ENCODE data around the gene PHF24. TPM values are rescaled to one million over a fixed set of nuclear protein-coding genes. Genes with fewer than 3 reads are reported as not detected.

PHF24 gene
- total RNA-seq, 1 donor from 2014 or later = 0.30 TPM

DNA sequence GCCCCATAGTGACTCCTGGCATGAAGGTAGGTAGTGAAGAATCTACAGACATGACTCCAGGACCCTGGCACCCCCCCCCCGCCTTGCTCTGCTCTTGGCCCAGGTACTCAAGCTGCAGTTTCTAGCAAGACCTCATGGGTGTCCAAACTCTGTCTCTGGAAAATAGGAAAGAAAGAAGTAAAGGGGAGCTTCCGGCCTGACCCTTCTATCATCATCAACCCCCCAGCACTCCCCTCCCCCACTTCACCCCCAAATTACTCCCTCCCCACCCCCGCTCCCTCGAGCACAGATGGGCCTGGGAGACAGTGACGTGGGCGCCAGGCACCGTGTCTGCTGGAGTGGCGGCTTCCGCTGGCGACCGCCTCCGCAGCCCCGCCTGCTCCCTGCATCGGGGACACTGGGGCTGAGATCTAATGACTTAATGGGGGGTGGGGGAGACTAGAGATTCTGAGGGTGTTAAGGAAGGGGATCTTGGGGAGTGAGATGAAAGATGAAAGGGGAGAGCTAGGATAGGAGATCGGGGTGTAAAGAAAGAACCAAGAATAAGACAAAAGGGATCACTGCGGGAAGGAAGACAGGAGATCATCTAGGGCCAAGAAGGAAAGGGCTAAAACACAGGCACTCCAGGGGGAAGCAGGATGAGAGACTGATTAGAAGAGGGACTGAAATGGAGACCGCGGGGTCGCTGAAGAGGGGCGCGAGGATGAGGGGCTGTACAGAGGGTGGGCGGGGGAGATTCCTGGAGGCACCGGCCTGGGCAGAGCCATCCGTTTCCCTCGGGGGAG lies 30.3 kb downstream of the PHF24 start:
- Mint-ChIP-seq H3K4me1 (ENCODE audit: low read depth) (peaks cover 45% of the 10 kb centered on the region), H3K27ac (ENCODE audit: unreplicated experiment) (peak overlapping the region; percentile 70), H3K9me3 (ENCODE audit: low read depth) (no peaks in the 10 kb centered on the region), H3K27me3 (ENCODE audit: low read depth) (peaks cover 9% of the 10 kb centered on the region), H3K4me3 (ENCODE audit: unreplicated experiment) (peak overlapping the region; percentile 87), H3K36me3 (ENCODE audit: low read depth) (no peaks in the 10 kb centered on the region)
- no peak for DNase-seq (ENCODE audit: low spot score)
- TF ChIP-seq, protein P1, sequence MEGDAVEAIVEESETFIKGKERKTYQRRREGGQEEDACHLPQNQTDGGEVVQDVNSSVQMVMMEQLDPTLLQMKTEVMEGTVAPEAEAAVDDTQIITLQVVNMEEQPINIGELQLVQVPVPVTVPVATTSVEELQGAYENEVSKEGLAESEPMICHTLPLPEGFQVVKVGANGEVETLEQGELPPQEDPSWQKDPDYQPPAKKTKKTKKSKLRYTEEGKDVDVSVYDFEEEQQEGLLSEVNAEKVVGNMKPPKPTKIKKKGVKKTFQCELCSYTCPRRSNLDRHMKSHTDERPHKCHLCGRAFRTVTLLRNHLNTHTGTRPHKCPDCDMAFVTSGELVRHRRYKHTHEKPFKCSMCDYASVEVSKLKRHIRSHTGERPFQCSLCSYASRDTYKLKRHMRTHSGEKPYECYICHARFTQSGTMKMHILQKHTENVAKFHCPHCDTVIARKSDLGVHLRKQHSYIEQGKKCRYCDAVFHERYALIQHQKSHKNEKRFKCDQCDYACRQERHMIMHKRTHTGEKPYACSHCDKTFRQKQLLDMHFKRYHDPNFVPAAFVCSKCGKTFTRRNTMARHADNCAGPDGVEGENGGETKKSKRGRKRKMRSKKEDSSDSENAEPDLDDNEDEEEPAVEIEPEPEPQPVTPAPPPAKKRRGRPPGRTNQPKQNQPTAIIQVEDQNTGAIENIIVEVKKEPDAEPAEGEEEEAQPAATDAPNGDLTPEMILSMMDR (IDR thresholded peaks at IDR 0.05) = no peak

DNA sequence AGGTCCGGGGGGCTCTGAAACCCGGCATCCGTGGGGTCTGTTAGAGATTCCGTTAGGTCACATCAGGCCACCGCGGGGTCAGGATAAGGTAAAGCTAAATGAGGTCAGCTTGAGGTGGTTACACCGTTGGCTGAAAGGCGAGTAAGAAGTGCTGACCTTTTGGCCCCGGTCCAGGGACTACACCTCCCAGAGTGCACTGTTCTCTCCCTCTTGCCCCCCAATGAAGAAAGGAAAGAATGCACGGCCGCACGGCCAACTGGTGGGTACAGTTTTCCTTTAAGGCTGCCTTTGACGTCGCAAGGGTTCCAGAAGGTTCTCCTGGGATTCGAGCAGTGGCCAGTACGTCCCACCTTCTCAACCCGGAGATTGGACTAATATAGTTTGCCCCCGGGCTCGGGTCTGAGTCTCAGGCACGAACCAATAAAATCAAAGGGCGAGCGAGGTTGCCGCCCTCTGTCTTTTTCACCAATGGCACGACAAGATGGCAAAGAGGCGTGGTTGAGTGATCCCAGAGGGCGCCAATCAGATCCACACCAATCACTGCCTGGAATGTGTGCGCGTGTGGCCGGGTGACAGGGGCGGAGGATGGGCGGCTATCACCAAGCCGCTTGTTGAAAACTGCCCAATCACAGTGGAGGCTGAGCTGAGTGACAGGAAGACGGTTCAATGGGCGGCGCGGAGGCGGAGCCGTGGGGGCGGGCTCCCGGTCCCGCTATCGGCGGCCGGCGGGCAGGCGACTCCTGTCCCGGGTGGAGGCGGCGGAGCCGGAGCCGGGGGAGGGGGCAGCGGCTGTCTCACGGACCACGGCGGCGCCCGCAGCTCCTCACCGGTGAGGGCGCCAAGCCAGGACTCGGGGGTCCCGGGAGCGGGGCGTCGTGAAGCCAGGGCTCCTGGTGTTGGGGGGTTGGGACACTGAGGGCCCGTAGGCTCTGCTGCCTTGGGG lies 31.2 kb downstream of the PHF24 start, which contains the start of gene DNAJB5:
DNAJB5 (plus strand) TSS at position 743 of the 943 bp plus-strand sequence. CDS start 886 bp downstream, outside the sequence.
- H3K9me3 Mint-ChIP-seq (ENCODE audit: low read depth) = no peaks in the 10 kb centered on the region
- TF ChIP-seq, protein P1 (IDR thresholded peaks at IDR 0.05) = no peak
- H3K27ac Mint-ChIP-seq (ENCODE audit: unreplicated experiment) = peak within 1 kb of the TSS; percentile 96
- H3K27me3 Mint-ChIP-seq (ENCODE audit: low read depth) = peaks cover 3% of the 10 kb centered on the region
- H3K4me1 Mint-ChIP-seq (ENCODE audit: low read depth) = peaks cover 54% of the 10 kb centered on the region
- peak within 1 kb of the TSS; percentile 87 for H3K4me3 Mint-ChIP-seq (ENCODE audit: unreplicated experiment)
- no peaks in the 10 kb centered on the region for H3K36me3 Mint-ChIP-seq (ENCODE audit: low read depth)
- DNase-seq (ENCODE audit: low spot score) = peak; percentile 99

DNA sequence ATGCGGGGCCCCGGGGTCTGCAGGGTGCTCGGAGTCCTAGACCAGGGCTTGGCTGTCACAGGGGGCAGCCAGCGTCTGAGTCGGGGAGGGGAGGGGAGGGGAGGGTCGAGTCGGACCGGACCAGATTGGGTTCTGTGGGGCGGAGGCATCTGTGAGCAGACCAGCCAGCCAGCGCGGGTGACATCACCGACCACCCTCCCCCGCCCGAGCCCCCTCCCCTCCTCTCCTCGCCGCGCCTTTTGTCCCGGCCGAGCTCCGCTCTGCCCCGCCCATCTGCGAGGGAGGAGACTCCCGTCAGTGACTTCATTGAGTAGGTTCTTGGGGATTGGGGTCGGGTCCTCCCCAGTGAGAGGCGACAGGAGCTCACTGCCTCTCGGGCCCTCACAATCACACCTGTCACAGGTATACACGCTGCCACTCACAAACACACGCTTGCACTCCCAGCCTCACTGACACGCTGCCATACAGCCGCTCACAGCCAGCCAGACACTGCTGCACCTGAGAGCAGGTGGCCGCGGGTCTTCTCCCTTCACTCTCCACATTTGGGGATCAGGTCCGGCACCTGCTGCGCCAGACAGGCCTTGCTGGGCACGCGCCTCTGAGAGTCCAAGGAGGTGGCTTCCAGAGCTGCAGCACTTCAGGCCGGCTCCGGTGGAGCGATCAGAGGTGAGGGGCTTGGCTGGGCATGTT lies 32.0 kb downstream of the PHF24 start:
- no peaks in the 10 kb centered on the region for H3K9me3 Mint-ChIP-seq (ENCODE audit: low read depth)
- DNase-seq (ENCODE audit: low spot score) = no peak
- TF ChIP-seq, protein P1 (IDR thresholded peaks at IDR 0.05) = no peak
- no peaks in the 10 kb centered on the region for H3K27me3 Mint-ChIP-seq (ENCODE audit: low read depth)
- H3K27ac Mint-ChIP-seq (ENCODE audit: unreplicated experiment) = peak overlapping the region; percentile 96
- H3K36me3 Mint-ChIP-seq (ENCODE audit: low read depth) = no peaks in the 10 kb centered on the region
- H3K4me3 Mint-ChIP-seq (ENCODE audit: unreplicated experiment) = peak overlapping the region; percentile 87
- H3K4me1 Mint-ChIP-seq (ENCODE audit: low read depth) = peaks cover 60% of the 10 kb centered on the region

DNA sequence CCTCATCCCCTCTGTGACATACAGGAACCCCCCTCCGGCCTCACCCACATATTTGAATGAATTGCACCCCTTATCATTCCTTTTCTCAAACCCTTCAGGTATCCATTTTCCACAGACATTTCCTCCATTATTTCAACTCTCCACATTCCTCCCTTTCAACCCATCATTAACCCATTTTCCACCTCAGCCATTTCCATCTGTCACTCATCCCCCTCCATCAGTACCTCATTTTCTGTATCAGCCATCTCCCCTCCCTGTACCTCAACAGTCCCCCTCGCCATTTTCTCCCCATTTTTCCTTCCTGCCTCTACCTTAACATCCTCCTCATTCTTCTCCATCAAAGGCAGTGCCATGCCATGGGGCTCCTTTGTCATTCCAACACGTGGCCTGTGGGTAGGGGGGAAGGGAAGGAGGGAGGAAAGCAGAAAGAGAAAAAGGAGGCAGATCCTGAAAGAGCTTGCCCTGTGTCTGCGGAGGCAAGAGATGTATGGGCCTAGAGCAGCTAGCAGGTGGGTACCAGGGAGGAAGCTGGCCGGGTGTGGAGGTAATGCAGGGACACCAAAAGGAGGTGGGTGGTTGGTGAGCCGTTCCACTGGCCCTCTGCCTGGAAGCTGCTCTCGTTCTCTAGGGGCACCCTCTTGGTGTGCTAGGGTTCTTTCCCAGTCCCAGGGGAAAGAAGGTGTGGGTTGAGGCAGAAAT lies 33.0 kb downstream of the PHF24 start:
- Mint-ChIP-seq H3K27me3 (ENCODE audit: low read depth) (no peaks in the 10 kb centered on the region), H3K4me1 (ENCODE audit: low read depth) (peaks cover 66% of the 10 kb centered on the region), H3K9me3 (ENCODE audit: low read depth) (no peaks in the 10 kb centered on the region), H3K36me3 (ENCODE audit: low read depth) (no peaks in the 10 kb centered on the region), H3K4me3 (ENCODE audit: unreplicated experiment) (peak overlapping the region; percentile 87), H3K27ac (ENCODE audit: unreplicated experiment) (peak overlapping the region; percentile 96)
- DNase-seq (ENCODE audit: low spot score) = no peak
- TF ChIP-seq, protein P1 (IDR thresholded peaks at IDR 0.05) = no peak
